ENCODE data around the gene TENM4.

TENM4 gene

DNA sequence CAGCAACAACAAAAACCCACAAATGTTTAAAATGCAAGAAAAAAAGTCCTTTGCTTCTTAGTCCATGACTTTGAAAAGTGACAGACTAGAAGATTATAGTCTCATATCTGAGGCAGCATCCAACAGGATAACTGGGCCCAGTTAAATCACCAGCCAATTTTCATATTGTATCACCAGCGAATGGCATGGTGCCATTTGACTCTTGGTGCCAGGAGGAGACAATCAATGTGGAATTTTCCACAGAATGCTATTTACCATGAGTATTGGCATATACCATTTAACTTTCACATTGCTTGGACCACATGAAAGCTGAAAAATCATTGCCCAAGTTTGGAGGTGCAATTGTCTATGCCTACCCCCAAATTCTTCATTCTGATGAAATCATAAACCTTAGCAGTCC is 255.5 kb downstream of the TENM4 start:
- H3K9me3 ChIP-seq (ENCODE audit: low read depth, low read length): no peaks in the 10 kb centered on the region
- H3K9ac ChIP-seq (ENCODE audit: insufficient read length): no peak overlapping the region
- no peak overlapping the region for H3K4me3 ChIP-seq
- no peak for DNase-seq (ENCODE audit: low read depth, low spot score)
- TF ChIP-seq EZH2 (IDR thresholded peaks at IDR 0.05) (no peak), POLR2AphosphoS5 (IDR thresholded peaks at IDR 0.05; ENCODE audit: borderline replicate concordance, low read depth, low read length) (no peak), FOXP2 (optimal IDR thresholded peaks at IDR 0.05; ENCODE audit: control extremely low read depth, extremely low read length, insufficient read depth) (no peak)
- no peak overlapping the region for H3K27ac ChIP-seq
- no peaks in the 10 kb centered on the region for H3K36me3 ChIP-seq (ENCODE audit: insufficient read depth, low read length)

DNA sequence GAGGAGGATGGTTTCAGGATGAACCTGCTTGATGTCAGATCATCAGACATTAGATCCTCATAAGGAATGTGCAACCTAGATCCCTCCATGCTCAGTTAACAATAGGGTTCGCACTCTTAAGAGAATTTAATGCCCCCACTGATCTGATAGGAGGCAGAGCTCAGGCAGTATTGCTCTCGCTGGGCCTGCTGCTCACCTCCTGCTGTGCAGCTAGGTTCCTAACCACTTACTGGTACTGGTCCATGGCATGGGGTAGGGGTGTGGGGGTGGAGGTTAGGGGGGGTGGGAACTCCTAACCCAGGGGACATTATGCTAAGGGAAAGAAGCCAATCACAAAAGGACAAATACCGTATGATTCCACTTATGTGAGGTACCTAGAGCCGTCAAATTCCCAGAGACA is 256.5 kb downstream of the TENM4 start:
- no peak overlapping the region for H3K27ac ChIP-seq
- H3K36me3 ChIP-seq (ENCODE audit: insufficient read depth, low read length): no peaks in the 10 kb centered on the region
- no peaks in the 10 kb centered on the region for H3K9me3 ChIP-seq (ENCODE audit: low read depth, low read length)
- no peak overlapping the region for H3K4me3 ChIP-seq
- TF ChIP-seq FOXP2 (optimal IDR thresholded peaks at IDR 0.05; ENCODE audit: control extremely low read depth, extremely low read length, insufficient read depth): no peak
- TF ChIP-seq POLR2AphosphoS5 (IDR thresholded peaks at IDR 0.05; ENCODE audit: borderline replicate concordance, low read depth, low read length): no peak
- TF ChIP-seq EZH2 (IDR thresholded peaks at IDR 0.05): no peak
- DNase-seq (ENCODE audit: low read depth, low spot score): no peak
- no peak overlapping the region for H3K9ac ChIP-seq (ENCODE audit: insufficient read length)

DNA sequence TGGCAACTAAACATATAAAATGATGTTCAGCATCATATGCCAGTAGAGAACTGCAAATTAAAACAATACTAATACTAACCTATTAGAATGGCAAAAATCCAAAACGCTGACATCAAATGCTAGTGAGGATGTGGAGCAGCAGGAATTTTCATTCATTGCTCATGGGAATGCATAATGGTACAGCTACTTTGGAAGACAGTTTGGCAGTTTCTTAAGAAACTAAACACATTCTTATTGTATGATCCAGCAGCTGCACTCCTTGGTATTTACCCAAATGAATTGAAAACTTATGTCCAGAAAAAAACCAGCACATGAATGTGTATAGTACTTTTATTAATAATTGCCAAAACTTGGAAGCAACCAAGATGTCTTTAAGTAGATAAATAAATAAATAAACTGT is 258.0 kb downstream of the TENM4 start:
- no peak overlapping the region for H3K4me3 ChIP-seq
- no peak overlapping the region for H3K27ac ChIP-seq
- TF ChIP-seq POLR2AphosphoS5 (IDR thresholded peaks at IDR 0.05; ENCODE audit: borderline replicate concordance, low read depth, low read length): no peak
- no peak for TF ChIP-seq EZH2 (IDR thresholded peaks at IDR 0.05)
- TF ChIP-seq FOXP2 (optimal IDR thresholded peaks at IDR 0.05; ENCODE audit: control extremely low read depth, extremely low read length, insufficient read depth): no peak
- no peaks in the 10 kb centered on the region for H3K36me3 ChIP-seq (ENCODE audit: insufficient read depth, low read length)
- H3K9ac ChIP-seq (ENCODE audit: insufficient read length): no peak overlapping the region
- no peaks in the 10 kb centered on the region for H3K9me3 ChIP-seq (ENCODE audit: low read depth, low read length)
- DNase-seq (ENCODE audit: low read depth, low spot score): no peak

DNA sequence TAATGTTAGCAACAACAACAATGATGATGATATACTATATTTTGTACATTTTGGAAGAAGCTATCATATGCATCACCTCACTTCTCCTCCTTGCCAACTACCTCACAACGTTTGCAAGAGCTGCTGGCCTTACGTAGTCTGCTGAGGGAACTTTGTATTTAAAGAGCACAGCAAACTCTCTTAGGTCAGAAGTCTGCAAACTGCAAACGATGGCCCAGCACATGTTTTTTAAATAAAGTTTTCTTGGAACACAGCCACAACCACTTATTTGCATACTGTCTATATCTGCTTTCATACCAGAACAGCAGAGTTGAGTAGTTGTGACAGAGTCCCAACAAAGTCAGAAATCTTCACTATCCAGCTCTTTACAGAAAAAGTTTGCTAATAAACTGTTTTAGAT is 261.7 kb downstream of the TENM4 start:
- H3K36me3 ChIP-seq (ENCODE audit: insufficient read depth, low read length): no peaks in the 10 kb centered on the region
- H3K4me3 ChIP-seq: no peak overlapping the region
- no peaks in the 10 kb centered on the region for H3K9me3 ChIP-seq (ENCODE audit: low read depth, low read length)
- TF ChIP-seq FOXP2 (optimal IDR thresholded peaks at IDR 0.05; ENCODE audit: control extremely low read depth, extremely low read length, insufficient read depth) (no peak), POLR2AphosphoS5 (IDR thresholded peaks at IDR 0.05; ENCODE audit: borderline replicate concordance, low read depth, low read length) (no peak), EZH2 (IDR thresholded peaks at IDR 0.05) (no peak)
- H3K9ac ChIP-seq (ENCODE audit: insufficient read length): no peak overlapping the region
- no peak for DNase-seq (ENCODE audit: low read depth, low spot score)
- no peak overlapping the region for H3K27ac ChIP-seq

DNA sequence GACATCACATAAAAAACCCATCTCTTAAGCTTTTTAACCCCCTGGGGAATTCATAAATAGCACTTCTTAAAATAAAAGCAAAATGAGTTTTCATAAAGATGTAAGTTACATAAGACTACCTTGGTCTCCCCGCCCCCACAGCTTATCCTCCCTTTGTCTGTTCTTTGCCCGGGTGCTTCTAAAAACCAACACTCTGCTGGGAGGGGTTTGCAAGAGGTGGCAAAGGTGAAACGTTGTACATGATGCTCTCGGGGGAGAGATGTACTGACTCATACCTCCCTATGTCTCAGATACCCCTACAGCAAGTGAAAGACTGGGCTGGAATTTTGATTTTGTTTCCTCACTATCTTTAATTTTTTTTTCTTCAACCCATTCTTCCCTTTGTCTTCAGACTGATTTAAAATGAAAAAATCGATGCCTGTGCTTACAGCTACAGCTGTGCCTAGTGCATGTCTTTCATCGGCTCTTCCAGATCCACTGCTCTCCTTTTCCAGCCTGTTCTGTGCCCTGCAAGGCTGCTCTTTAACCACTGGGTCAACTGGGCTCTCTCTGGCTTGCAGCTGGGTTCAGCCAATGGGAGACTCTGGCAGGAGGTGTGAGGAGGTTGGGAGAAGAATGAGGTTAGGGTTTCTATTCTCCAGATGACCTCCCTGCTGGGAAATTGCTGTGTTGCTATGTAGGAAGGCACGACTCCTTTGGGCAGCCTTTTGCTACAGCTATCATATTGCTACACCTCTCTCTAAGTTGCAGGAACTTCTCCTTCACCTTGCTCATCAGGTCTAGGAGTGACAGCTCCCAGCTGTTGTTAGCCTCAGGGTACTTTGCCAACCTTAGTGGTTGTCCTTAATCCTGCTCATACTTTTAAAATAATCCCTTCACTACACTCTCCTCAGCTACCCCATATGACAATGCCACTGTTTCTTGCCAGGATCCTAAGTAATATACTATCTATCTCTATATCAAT is 266.5 kb downstream of the TENM4 start:
- no peak overlapping the region for H3K4me3 ChIP-seq
- H3K9me3 ChIP-seq (ENCODE audit: low read depth, low read length): no peaks in the 10 kb centered on the region
- H3K27ac ChIP-seq: no peak overlapping the region
- TF ChIP-seq FOXP2 (optimal IDR thresholded peaks at IDR 0.05; ENCODE audit: control extremely low read depth, extremely low read length, insufficient read depth): no peak
- TF ChIP-seq POLR2AphosphoS5 (IDR thresholded peaks at IDR 0.05; ENCODE audit: borderline replicate concordance, low read depth, low read length): no peak
- no peak for TF ChIP-seq EZH2 (IDR thresholded peaks at IDR 0.05)
- no peaks in the 10 kb centered on the region for H3K36me3 ChIP-seq (ENCODE audit: insufficient read depth, low read length)
- DNase-seq (ENCODE audit: low read depth, low spot score): no peak
- no peak overlapping the region for H3K9ac ChIP-seq (ENCODE audit: insufficient read length)

DNA sequence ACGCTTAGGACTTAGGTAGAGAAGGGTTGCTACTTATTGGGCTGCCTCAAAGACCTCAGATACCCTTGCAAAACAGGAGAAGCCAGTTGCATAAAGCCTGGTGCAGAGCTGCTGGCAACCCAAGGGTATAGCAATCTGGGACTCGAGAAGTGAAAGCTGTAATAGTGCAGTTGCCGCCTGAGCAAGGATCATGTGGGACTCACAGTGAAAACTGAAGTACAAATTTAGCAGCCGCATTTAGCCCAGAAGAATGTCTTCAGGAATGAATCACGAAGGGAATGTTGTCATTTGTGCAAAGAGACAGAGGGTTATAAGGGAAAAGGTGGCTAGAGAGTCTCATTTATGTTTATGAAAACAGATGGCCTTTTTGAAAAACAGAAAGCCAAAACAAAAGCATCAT is 267.2 kb downstream of the TENM4 start:
- TF ChIP-seq EZH2 (IDR thresholded peaks at IDR 0.05) (no peak), FOXP2 (optimal IDR thresholded peaks at IDR 0.05; ENCODE audit: control extremely low read depth, extremely low read length, insufficient read depth) (no peak), POLR2AphosphoS5 (IDR thresholded peaks at IDR 0.05; ENCODE audit: borderline replicate concordance, low read depth, low read length) (no peak)
- no peak for DNase-seq (ENCODE audit: low read depth, low spot score)
- H3K9me3 ChIP-seq (ENCODE audit: low read depth, low read length): no peaks in the 10 kb centered on the region
- H3K36me3 ChIP-seq (ENCODE audit: insufficient read depth, low read length): no peaks in the 10 kb centered on the region
- no peak overlapping the region for H3K27ac ChIP-seq
- no peak overlapping the region for H3K9ac ChIP-seq (ENCODE audit: insufficient read length)
- H3K4me3 ChIP-seq: no peak overlapping the region

DNA sequence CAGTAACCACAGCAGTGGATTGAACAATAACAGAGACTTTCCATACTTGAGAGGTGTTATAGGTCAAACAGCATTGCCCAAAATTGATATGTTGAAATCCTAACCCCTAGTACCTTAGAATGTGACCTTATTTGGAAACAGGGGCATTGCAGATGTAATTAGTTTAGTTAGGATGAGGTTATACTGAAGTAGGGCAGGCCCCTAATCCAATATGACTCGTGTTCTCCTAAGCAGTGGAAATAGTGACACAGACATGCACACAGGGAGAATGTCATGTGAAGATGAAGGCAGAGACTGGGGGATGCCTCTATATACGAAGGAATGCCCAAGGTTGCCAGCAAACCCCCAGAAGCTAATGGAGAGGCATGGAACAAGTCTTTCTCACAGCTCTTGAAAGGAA is 270.5 kb downstream of the TENM4 start:
- H3K9ac ChIP-seq (ENCODE audit: insufficient read length): no peak overlapping the region
- DNase-seq (ENCODE audit: low read depth, low spot score): no peak
- TF ChIP-seq FOXP2 (optimal IDR thresholded peaks at IDR 0.05; ENCODE audit: control extremely low read depth, extremely low read length, insufficient read depth): no peak
- no peaks in the 10 kb centered on the region for H3K9me3 ChIP-seq (ENCODE audit: low read depth, low read length)
- H3K36me3 ChIP-seq (ENCODE audit: insufficient read depth, low read length): no peaks in the 10 kb centered on the region
- H3K4me3 ChIP-seq: no peak overlapping the region
- H3K27ac ChIP-seq: no peak overlapping the region

DNA sequence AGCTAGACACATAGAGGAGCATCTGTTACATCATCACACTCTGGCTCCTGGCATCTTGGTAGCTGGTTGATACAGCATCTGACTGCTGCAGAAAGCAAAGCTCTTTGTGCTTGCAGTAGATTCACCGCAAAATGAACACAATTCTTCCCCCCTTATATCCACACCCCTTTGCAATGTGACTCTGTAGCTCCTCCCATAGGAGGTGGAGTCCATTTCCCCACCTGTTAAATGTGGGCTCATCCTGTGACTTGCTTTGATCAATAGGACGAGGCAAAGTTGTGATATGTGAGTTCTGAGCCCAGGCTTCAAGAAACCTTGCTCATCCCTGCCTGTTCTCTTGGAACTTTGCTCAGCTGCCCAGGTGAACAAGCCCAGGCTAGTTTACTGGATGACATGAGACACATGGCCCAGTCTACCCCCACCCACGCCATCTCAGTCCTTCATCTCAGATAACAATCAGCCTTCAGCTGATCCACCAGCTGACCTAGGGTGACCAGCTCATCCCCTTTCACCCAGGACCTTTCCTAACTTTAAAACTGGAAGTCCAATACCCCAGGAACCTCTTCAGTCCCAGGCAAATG is 272.2 kb downstream of the TENM4 start:
- no peak overlapping the region for H3K9ac ChIP-seq (ENCODE audit: insufficient read length)
- H3K4me3 ChIP-seq: no peak overlapping the region
- H3K27ac ChIP-seq: no peak overlapping the region
- DNase-seq (ENCODE audit: low read depth, low spot score): no peak
- no peak for TF ChIP-seq EZH2 (IDR thresholded peaks at IDR 0.05)
- no peak for TF ChIP-seq FOXP2 (optimal IDR thresholded peaks at IDR 0.05; ENCODE audit: control extremely low read depth, extremely low read length, insufficient read depth)
- no peak for TF ChIP-seq POLR2AphosphoS5 (IDR thresholded peaks at IDR 0.05; ENCODE audit: borderline replicate concordance, low read depth, low read length)
- H3K9me3 ChIP-seq (ENCODE audit: low read depth, low read length): no peaks in the 10 kb centered on the region
- no peaks in the 10 kb centered on the region for H3K36me3 ChIP-seq (ENCODE audit: insufficient read depth, low read length)
